ENCODE data around the gene SUGP2. TPM values are rescaled to one million over a fixed set of nuclear protein-coding genes. Genes with fewer than 3 reads are reported as not detected.

Gene SUGP2
- total and polyA plus RNA-seq, 12 donors, result 22.0 to 291 (median 53.2) TPM

- H3K4me1 ChIP-seq (replicated peaks in 1 of 2), result no peaks in the 10 kb centered on the region
- DNase-seq, result no peak
- H3K4me3 ChIP-seq, result no peak overlapping the region
- H3K27ac ChIP-seq, result no peak overlapping the region
- intact Hi-C loops (cut with DNase I), result no loop called here
- 91 to 97% (median 93%) methylated on average over 6 of the region's 6 CpGs for WGBS, 4 donors
- no peaks in the 10 kb centered on the region for H3K36me3 ChIP-seq (replicated peaks in 1 of 2)
- H3K27me3 ChIP-seq, result no peaks in the 10 kb centered on the region
- TF ChIP-seq POLR2A (IDR thresholded peaks at IDR 0.05) (no peak), CTCF (IDR thresholded peaks at IDR 0.05) (no peak)
- no peaks in the 10 kb centered on the region for H3K9me3 ChIP-seq (replicated peaks in 1 of 3)
Observed at GRCh38 chr19:19078801-19079200, 45.5 kb upstream of the SUGP2 start.

GRCh38 chr19:19077103-19077502, 43.8 kb upstream of the SUGP2 start:
- intact Hi-C loops (cut with DNase I), result no loop called here
- H3K9me3 ChIP-seq (replicated peaks in 1 of 3), result no peaks in the 10 kb centered on the region
- no peaks in the 10 kb centered on the region for H3K27me3 ChIP-seq
- no peak for TF ChIP-seq CTCF (IDR thresholded peaks at IDR 0.05)
- TF ChIP-seq POLR2A (IDR thresholded peaks at IDR 0.05), result no peak
- no peak overlapping the region for H3K4me3 ChIP-seq
- DNase-seq, result no peak
- 86 to 92% (median 90%) methylated on average over 7 of the region's 7 CpGs for WGBS, 4 donors
- no peaks in the 10 kb centered on the region for H3K36me3 ChIP-seq (replicated peaks in 1 of 2)
- H3K4me1 ChIP-seq (replicated peaks in 1 of 2), result no peaks in the 10 kb centered on the region
- no peak overlapping the region for H3K27ac ChIP-seq

GRCh38 chr19:19076476-19076875, 43.2 kb upstream of the SUGP2 start:
- intact Hi-C loops (cut with DNase I), result no loop called here
- TF ChIP-seq POLR2A (IDR thresholded peaks at IDR 0.05), result no peak
- no peak for TF ChIP-seq CTCF (IDR thresholded peaks at IDR 0.05)
- Histone ChIP-seq H3K27me3 (no peaks in the 10 kb centered on the region), H3K4me1 (replicated peaks in 1 of 2) (no peaks in the 10 kb centered on the region), H3K36me3 (replicated peaks in 1 of 2) (no peaks in the 10 kb centered on the region), H3K4me3 (no peak overlapping the region), H3K9me3 (replicated peaks in 1 of 3) (no peaks in the 10 kb centered on the region), H3K27ac (no peak overlapping the region)
- DNase-seq, result no peak
- WGBS, 4 donors, result 80 to 100% (median 88%) methylated on average over 1 of the region's 1 CpG

GRCh38 chr19:19075126-19075525, 41.8 kb upstream of the SUGP2 start:
- Histone ChIP-seq H3K36me3 (replicated peaks in 1 of 2) (no peaks in the 10 kb centered on the region), H3K27me3 (no peaks in the 10 kb centered on the region), H3K27ac (no peak overlapping the region), H3K9me3 (replicated peaks in 1 of 3) (no peaks in the 10 kb centered on the region), H3K4me3 (no peak overlapping the region), H3K4me1 (replicated peaks in 1 of 2) (no peaks in the 10 kb centered on the region)
- DNase-seq, result no peak
- TF ChIP-seq POLR2A (IDR thresholded peaks at IDR 0.05), result no peak
- TF ChIP-seq CTCF (IDR thresholded peaks at IDR 0.05), result no peak
- intact Hi-C loops (cut with DNase I), result no loop called here
- WGBS, 4 donors, result 90 to 94% (median 94%) methylated on average over 8 of the region's 8 CpGs

Data from adrenal gland (tissue), 12 donors.